GM12872 (cell line): ENCODE data around the gene TMEM271.

Experiments used
- CTCF ChIP-seq: IDR thresholded peaks from 3 replicates; pipeline ENCODE4 v1.5.1; 2011; ENCODE audit warnings: low read depth, mild to moderate bottlenecking, low read length, moderate library complexity; ENCODE audit not compliant: insufficient read depth

Gene TMEM271

GRCh38 chr4:605702-606425 is 29.8 kb upstream of the TMEM271 start:
- TF ChIP-seq CTCF: no peak

DNA sequence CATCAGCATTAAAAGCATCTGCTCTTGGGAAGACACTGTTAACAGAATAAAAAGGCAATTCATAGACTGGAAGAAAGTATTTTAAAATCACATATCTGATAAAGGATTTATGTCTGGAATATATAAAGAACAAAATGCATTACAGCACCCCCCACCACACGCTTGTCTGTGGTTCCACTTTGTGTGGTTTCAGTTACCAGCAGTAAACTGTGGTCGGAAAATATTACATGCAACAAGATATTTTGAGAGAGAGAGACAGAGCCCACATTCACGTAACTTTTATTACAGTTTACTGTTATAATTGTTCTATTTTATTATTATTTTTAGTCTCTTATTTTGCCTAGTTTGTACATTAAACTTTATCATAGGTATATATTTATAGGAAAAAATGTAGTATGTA is 28.0 kb upstream of the TMEM271 start:
- TF ChIP-seq CTCF: no peak

- TF ChIP-seq CTCF: peak; percentile 53
These were observed 26.5 kb upstream of the TMEM271 start for GRCh38 chr4:602559-602942.

DNA sequence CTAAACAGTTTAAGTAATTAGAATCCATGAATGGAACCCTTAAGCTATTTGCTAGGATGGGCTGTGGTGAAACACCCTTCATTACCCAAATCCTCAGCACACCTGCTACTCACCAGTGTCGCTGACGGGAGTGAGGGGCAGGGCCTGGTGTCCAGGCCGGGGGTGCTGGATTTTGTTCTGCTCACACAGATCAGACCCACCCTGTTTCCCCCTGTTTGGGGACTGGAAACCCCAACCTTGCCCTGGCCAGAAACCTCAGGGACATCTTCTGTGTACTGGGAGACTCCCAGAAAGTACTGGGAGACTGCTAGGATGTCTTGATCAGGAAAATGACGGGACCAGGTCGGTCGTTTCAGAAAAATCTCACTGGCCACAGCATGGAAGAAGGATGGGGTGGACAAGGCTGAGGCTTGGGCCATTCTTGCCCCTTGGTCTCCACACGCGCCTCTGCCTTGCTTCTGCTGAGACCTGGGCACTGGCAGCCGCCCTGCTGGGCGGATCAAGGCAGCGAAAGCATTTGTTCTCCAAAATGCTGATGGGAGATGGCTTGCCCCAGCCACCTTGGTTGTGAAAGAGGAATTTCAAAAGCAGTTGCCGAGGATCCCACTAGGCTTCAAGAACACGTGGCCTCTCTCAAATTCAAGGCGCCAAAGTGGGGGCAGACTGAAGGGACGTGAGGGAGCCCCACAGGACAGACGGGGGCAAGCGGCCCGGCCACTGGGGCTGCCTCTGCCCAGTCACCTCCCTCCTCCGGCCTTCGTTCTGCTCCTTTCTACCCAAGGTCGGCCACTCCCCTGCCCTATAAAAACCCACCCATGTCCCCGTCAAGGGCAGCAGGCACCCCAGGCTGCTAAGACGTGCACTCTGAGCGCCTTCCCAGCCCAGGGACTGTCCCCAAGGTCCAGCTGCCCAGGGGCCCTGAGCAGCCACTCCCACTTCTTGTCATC is 25.8 kb upstream of the TMEM271 start:
- no peak for TF ChIP-seq CTCF

GRCh38 chr4:600850-601515 is 24.9 kb upstream of the TMEM271 start:
- TF ChIP-seq CTCF: no peak

- TF ChIP-seq CTCF: no peak
These were observed 24.1 kb upstream of the TMEM271 start for GRCh38 chr4:600166-600565.

- no peak for TF ChIP-seq CTCF
These were observed 22.8 kb upstream of the TMEM271 start for GRCh38 chr4:598925-599324.
